ENCODE results near the gene SEPTIN8.

- TF ChIP-seq, protein P1, sequence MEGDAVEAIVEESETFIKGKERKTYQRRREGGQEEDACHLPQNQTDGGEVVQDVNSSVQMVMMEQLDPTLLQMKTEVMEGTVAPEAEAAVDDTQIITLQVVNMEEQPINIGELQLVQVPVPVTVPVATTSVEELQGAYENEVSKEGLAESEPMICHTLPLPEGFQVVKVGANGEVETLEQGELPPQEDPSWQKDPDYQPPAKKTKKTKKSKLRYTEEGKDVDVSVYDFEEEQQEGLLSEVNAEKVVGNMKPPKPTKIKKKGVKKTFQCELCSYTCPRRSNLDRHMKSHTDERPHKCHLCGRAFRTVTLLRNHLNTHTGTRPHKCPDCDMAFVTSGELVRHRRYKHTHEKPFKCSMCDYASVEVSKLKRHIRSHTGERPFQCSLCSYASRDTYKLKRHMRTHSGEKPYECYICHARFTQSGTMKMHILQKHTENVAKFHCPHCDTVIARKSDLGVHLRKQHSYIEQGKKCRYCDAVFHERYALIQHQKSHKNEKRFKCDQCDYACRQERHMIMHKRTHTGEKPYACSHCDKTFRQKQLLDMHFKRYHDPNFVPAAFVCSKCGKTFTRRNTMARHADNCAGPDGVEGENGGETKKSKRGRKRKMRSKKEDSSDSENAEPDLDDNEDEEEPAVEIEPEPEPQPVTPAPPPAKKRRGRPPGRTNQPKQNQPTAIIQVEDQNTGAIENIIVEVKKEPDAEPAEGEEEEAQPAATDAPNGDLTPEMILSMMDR (optimal IDR thresholded peaks at IDR 0.05 in 1 of 3, IDR thresholded peaks at IDR 0.05 in 1 of 3, conservative IDR thresholded peaks at IDR 0.05 in 1 of 3; ENCODE audit: extremely low read depth in 1 of 3, insufficient read depth in 2 of 3, low read length in 3 of 3): peak in 2 of 3 experiments; percentile 92 to 93
- TF ChIP-seq EZH2 (IDR thresholded peaks at IDR 0.05; ENCODE audit: low read length): no peak
Observed at GRCh38 chr5:132820162-132820754, 43.2 kb upstream of the SEPTIN8 start.
